Measurements from ENCODE around the gene COLEC12. TPM values are rescaled to one million over a fixed set of nuclear protein-coding genes. Genes with fewer than 3 reads are reported as not detected.

The COLEC12 gene
- total and polyA plus RNA-seq, 8 donors, result 32.9 to 124 (median 103) TPM

- no peaks in the 10 kb centered on the region for H3K9me3 ChIP-seq
- no peak for TF ChIP-seq CTCF (IDR thresholded peaks at IDR 0.05)
- no peaks in the 10 kb centered on the region for H3K36me3 ChIP-seq
- H3K27ac ChIP-seq, result no peak overlapping the region
- no peak overlapping the region for H3K4me3 ChIP-seq
- DNase-seq (no peak), ATAC-seq (no peak)
- intact Hi-C loops (cut with DNase I), result no loop called here
- peaks cover 11 to 21% of the 10 kb centered on the region in 2 donors for H3K4me1 ChIP-seq
- H3K27me3 ChIP-seq, result no peaks in the 10 kb centered on the region
Measured at GRCh38 chr18:318791-319291, 181.7 kb downstream of the COLEC12 start.

- Histone ChIP-seq H3K27me3 (no peaks in the 10 kb centered on the region), H3K36me3 (no peaks in the 10 kb centered on the region), H3K9me3 (no peaks in the 10 kb centered on the region), H3K4me1 (peaks cover 4 to 10% of the 10 kb centered on the region in 2 donors), H3K27ac (no peak overlapping the region), H3K4me3 (no peak overlapping the region)
- ATAC-seq (peak; percentile 80), DNase-seq (no peak)
- no peak for TF ChIP-seq CTCF (IDR thresholded peaks at IDR 0.05)
- intact Hi-C loops (cut with DNase I), result no loop called here
Measured at GRCh38 chr18:317618-318017, 182.9 kb downstream of the COLEC12 start.

- Histone ChIP-seq H3K27ac (no peak overlapping the region), H3K36me3 (no peaks in the 10 kb centered on the region), H3K4me1 (no peaks in the 10 kb centered on the region), H3K27me3 (no peaks in the 10 kb centered on the region), H3K9me3 (no peaks in the 10 kb centered on the region), H3K4me3 (no peak overlapping the region)
- DNase-seq (no peak), ATAC-seq (no peak)
- intact Hi-C loops (cut with DNase I), result no loop called here
- no peak for TF ChIP-seq CTCF (IDR thresholded peaks at IDR 0.05)
Measured at GRCh38 chr18:316393-316792, 184.1 kb downstream of the COLEC12 start.

- no peaks in the 10 kb centered on the region for H3K36me3 ChIP-seq
- no peak overlapping the region for H3K4me3 ChIP-seq
- intact Hi-C loops (cut with DNase I), result no loop called here
- ATAC-seq, result no peak
- H3K27ac ChIP-seq, result no peak overlapping the region
- TF ChIP-seq CTCF (IDR thresholded peaks at IDR 0.05), result no peak
- no peak for DNase-seq
- H3K9me3 ChIP-seq, result no peaks in the 10 kb centered on the region
- no peaks in the 10 kb centered on the region for H3K27me3 ChIP-seq
- H3K4me1 ChIP-seq, result no peaks in the 10 kb centered on the region
Measured at GRCh38 chr18:313931-314330, 186.6 kb downstream of the COLEC12 start.

- no peaks in the 10 kb centered on the region for H3K27me3 ChIP-seq
- H3K4me3 ChIP-seq, result no peak overlapping the region
- H3K27ac ChIP-seq, result no peak overlapping the region
- no peaks in the 10 kb centered on the region for H3K4me1 ChIP-seq
- H3K36me3 ChIP-seq, result no peaks in the 10 kb centered on the region
- H3K9me3 ChIP-seq, result no peaks in the 10 kb centered on the region
- DNase-seq, result no peak
- no peak for ATAC-seq
- intact Hi-C loops (cut with DNase I), result no loop called here
- TF ChIP-seq CTCF (IDR thresholded peaks at IDR 0.05), result no peak
Measured at GRCh38 chr18:312415-312814, 188.1 kb downstream of the COLEC12 start.
